GM23338 (cell line): ENCODE measurements around the gene VSIG4. TPM values are rescaled to one million over a fixed set of nuclear protein-coding genes. Genes with fewer than 3 reads are reported as not detected.

Source experiments
- ATAC-seq: fragments of 200-7000 bp; cut with Tn5 transposase; 3 replicates; pipeline ENCODE4 v1.9.1; 2020
- DNase-seq: peaks from one replicate; pipeline ENCODE4 v3.0.0-alpha.2; 2015; ENCODE audit warnings: low spot score
- H2AFZ ChIP-seq: fragments of 200-600 bp; sonication (generic); 2 replicates; pipeline ENCODE4 v1.8.0; 2016; ENCODE audit warnings: antibody characterized with exemption, mild to moderate bottlenecking, moderate library complexity
- H3F3A ChIP-seq: fragments of 200-600 bp; sonication (generic); replicated peaks from 2 replicates; pipeline ENCODE4 v1.8.0; 2017; ENCODE audit warnings: antibody characterized with exemption, mixed run types, low read depth
- H3K27ac ChIP-seq: fragments of 200-600 bp; sonication (generic); 2 replicates; pipeline ENCODE4 v1.6.1; 2016; ENCODE audit warnings: low read depth
- H3K27me3 ChIP-seq: fragments of 200-600 bp; sonication (generic); 2 replicates; pipeline ENCODE4 v1.8.0; 2016; ENCODE audit warnings: mild to moderate bottlenecking, mixed run types, moderate library complexity; ENCODE audit not compliant: insufficient read depth
- H3K36me3 ChIP-seq: fragments of 200-600 bp; sonication (generic); 2 replicates; pipeline ENCODE4 v1.8.0; 2016; ENCODE audit warnings: mild to moderate bottlenecking; ENCODE audit not compliant: insufficient read depth
- H3K4me1 ChIP-seq: fragments of 200-600 bp; sonication (generic); 2 replicates; pipeline ENCODE4 v1.8.0; 2016; ENCODE audit warnings: mild to moderate bottlenecking, moderate library complexity; ENCODE audit not compliant: insufficient read depth
- H3K4me2 ChIP-seq: fragments of 200-600 bp; sonication (generic); 2 replicates; pipeline ENCODE4 v1.7.1; 2017; ENCODE audit warnings: mixed run types
- H3K4me3 ChIP-seq: fragments of 200-600 bp; sonication (generic); 2 replicates; pipeline ENCODE4 v1.6.1; 2016; ENCODE audit warnings: mixed run types
- H3K79me2 ChIP-seq: fragments of 200-600 bp; sonication (generic); replicated peaks from 2 replicates; pipeline ENCODE4 v1.8.0; 2017; ENCODE audit warnings: mild to moderate bottlenecking; ENCODE audit not compliant: insufficient read depth
- H3K9me2 ChIP-seq: fragments of 200-600 bp; sonication (generic); 2 replicates; pipeline ENCODE4 v1.8.0; 2017; ENCODE audit not compliant: insufficient read depth
- H4K20me1 ChIP-seq: fragments of 200-600 bp; sonication (generic); replicated peaks from 2 replicates; pipeline ENCODE4 v1.8.0; 2017; ENCODE audit warnings: mild to moderate bottlenecking; ENCODE audit not compliant: insufficient read depth
- H3K27ac Mint-ChIP-seq: 2 replicates; pipeline ENCODE4 v1.8.0; 2020; ENCODE audit warnings: inconsistent platforms, mild to moderate bottlenecking, moderate library complexity, mixed read lengths
- H3K27me3 Mint-ChIP-seq: 3 replicates; pipeline ENCODE4 v1.8.0; 2022; ENCODE audit warnings: low read depth, mild to moderate bottlenecking, moderate library complexity, mixed read lengths, inconsistent platforms; ENCODE audit not compliant: insufficient read depth, poor library complexity
- H3K36me3 Mint-ChIP-seq: 3 replicates; pipeline ENCODE4 v1.8.0; 2021; ENCODE audit warnings: low read depth, mild to moderate bottlenecking, inconsistent platforms, moderate library complexity, mixed read lengths
- H3K4me1 Mint-ChIP-seq: 3 replicates; pipeline ENCODE4 v1.8.0; 2020; ENCODE audit warnings: mild to moderate bottlenecking, inconsistent platforms, mixed read lengths
- H3K4me3 Mint-ChIP-seq: 3 replicates; pipeline ENCODE4 v1.8.0; 2021; ENCODE audit warnings: moderate library complexity, mild to moderate bottlenecking, inconsistent platforms, mixed read lengths
- H3K9me3 Mint-ChIP-seq: 3 replicates; pipeline ENCODE4 v1.8.0; 2020; ENCODE audit warnings: moderate library complexity, mild to moderate bottlenecking, inconsistent platforms, mixed read lengths
- CREB1 ChIP-seq: fragments of 250-450 bp; sonication (Bioruptor Pico); IDR thresholded peaks from 2 replicates; pipeline ENCODE4 v1.5.0; 2020; ENCODE audit warnings: low read depth, mild to moderate bottlenecking, moderate library complexity
- EZH2 ChIP-seq: fragments of 200-600 bp; sonication (generic); IDR thresholded peaks from one replicate; pipeline ENCODE4 v1.8.0; 2017; ENCODE audit warnings: antibody characterized with exemption, mild to moderate bottlenecking, low read depth; ENCODE audit not compliant: unreplicated experiment
- EZH2phosphoT487 ChIP-seq: fragments of 200-600 bp; sonication (generic); IDR thresholded peaks from one replicate; pipeline ENCODE4 v1.8.1; 2018; ENCODE audit warnings: antibody characterized with exemption; ENCODE audit not compliant: unreplicated experiment
- JUNB ChIP-seq: IDR thresholded peaks from one replicate; pipeline ENCODE4 v1.6.1; 2016; ENCODE audit warnings: antibody characterized with exemption; ENCODE audit not compliant: unreplicated experiment
- NANOG ChIP-seq: IDR thresholded peaks from 2 replicates; pipeline ENCODE4 v1.6.1; 2016; ENCODE audit warnings: antibody characterized with exemption, borderline replicate concordance
- POLR2AphosphoS5 ChIP-seq: IDR thresholded peaks from 2 replicates; pipeline ENCODE4 v1.6.1; 2016; ENCODE audit warnings: antibody characterized with exemption, low read depth
- STAT1 ChIP-seq: IDR thresholded peaks from one replicate; pipeline ENCODE4 v1.6.1; 2016; ENCODE audit warnings: antibody characterized with exemption; ENCODE audit not compliant: unreplicated experiment
- ZNF114 ChIP-seq: fragments of 250-450 bp; sonication (Bioruptor Pico); IDR thresholded peaks from 2 replicates; pipeline ENCODE4 v1.5.0; 2020; ENCODE audit warnings: mild to moderate bottlenecking, moderate library complexity
- ZNF331 ChIP-seq: fragments of 250-450 bp; sonication (Bioruptor Pico); IDR thresholded peaks from 2 replicates; pipeline ENCODE4 v1.5.0; 2020; ENCODE audit warnings: low read depth, mild to moderate bottlenecking, moderate library complexity
- polyA plus RNA-seq: library from polyadenylated mRNA; unstranded; fragments of >200 nt; fragmentation: Nextera tagmentation; extraction: Ambion mirVana; gene quantifications from 2 replicates; pipeline ENCODE4 v1.2.1, GENCODE V29; 2016
- total RNA-seq: library from RNA; depleted of rRNA; stranded (reverse); fragments of >200 nt; shearing (Covaris generic); gene quantifications from 2 replicates; pipeline ENCODE4 v1.2.3, GENCODE V29; 2014
- TF ChIP-seq, protein P1 (sequence below): IDR thresholded peaks from one replicate; pipeline ENCODE4 v1.6.1; 2018; ENCODE audit warnings: antibody characterized with exemption; ENCODE audit not compliant: unreplicated experiment
- TF ChIP-seq, protein P2 (sequence below), 2 experiments: fragments of 200-600 bp in 1 of 2; sonication (generic) in 1 of 2; conservative IDR thresholded peaks; 2 replicates each; pipeline versions ENCODE4 v1.5.1 to v1.6.1; 2016 to 2017; ENCODE audit warnings: antibody characterized with exemption in 2 of 2, low read depth in 2 of 2, mild to moderate bottlenecking in 2 of 2, moderate library complexity in 1 of 2
- TF ChIP-seq, protein P3 (sequence below): IDR thresholded peaks from 2 replicates; pipeline ENCODE4 v1.6.1; 2016; ENCODE audit warnings: antibody characterized with exemption

VSIG4 gene
- total and polyA plus RNA-seq, 2 experiments from 2014 or later = not detected

DNA sequence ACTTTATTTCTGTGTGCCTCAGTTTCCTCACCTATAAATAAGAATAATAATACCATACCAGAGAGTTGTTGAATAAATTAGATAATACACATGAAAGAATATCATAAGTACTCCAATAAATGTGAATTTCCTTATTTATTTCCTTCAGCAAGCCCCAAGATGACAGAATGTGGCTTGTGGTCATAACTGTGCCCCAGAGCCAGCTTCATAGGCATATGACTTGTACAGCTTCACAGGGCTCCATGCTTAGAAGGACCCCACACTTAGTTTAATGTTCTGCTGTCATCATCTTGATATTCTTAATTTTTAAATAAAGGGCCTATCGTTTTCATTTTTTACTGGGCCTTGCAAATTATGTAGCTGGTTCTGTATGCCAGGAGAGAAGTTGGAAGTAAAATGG lies 25.3 kb downstream of the VSIG4 start (continued):
- TF ChIP-seq, protein P1, sequence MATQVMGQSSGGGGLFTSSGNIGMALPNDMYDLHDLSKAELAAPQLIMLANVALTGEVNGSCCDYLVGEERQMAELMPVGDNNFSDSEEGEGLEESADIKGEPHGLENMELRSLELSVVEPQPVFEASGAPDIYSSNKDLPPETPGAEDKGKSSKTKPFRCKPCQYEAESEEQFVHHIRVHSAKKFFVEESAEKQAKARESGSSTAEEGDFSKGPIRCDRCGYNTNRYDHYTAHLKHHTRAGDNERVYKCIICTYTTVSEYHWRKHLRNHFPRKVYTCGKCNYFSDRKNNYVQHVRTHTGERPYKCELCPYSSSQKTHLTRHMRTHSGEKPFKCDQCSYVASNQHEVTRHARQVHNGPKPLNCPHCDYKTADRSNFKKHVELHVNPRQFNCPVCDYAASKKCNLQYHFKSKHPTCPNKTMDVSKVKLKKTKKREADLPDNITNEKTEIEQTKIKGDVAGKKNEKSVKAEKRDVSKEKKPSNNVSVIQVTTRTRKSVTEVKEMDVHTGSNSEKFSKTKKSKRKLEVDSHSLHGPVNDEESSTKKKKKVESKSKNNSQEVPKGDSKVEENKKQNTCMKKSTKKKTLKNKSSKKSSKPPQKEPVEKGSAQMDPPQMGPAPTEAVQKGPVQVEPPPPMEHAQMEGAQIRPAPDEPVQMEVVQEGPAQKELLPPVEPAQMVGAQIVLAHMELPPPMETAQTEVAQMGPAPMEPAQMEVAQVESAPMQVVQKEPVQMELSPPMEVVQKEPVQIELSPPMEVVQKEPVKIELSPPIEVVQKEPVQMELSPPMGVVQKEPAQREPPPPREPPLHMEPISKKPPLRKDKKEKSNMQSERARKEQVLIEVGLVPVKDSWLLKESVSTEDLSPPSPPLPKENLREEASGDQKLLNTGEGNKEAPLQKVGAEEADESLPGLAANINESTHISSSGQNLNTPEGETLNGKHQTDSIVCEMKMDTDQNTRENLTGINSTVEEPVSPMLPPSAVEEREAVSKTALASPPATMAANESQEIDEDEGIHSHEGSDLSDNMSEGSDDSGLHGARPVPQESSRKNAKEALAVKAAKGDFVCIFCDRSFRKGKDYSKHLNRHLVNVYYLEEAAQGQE = no peak
- TF ChIP-seq EZH2phosphoT487 = no peak

DNA sequence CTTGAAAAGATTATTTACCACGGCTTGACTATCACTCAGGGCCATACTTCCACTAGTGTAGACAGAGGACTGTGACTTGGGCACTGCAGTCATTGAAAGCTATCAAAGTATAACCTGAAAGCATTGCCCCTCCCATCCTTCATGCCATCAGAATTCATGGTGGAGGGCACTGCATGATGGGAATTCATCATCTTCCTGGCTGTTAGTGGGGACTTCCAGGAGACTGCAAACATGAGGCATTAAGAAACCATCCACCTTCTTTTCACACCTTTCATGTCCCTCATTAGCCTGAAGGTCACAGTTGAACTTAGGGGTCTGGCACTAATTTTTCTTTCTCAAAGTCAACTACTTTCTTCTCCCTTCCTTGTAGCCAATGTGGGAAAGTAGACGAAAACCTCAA lies 25.8 kb downstream of the VSIG4 start:
- Histone ChIP-seq H3K79me2 (no peaks in the 10 kb centered on the region), H2AFZ (no peak overlapping the region), H3K4me2 (no peak overlapping the region), H3K27me3 (no peaks in the 10 kb centered on the region), H3F3A (no peaks in the 10 kb centered on the region), H4K20me1 (no peaks in the 10 kb centered on the region), H3K4me3 (no peak overlapping the region), H3K36me3 (no peaks in the 10 kb centered on the region), H3K27ac (no peak overlapping the region), H3K4me1 (no peaks in the 10 kb centered on the region), H3K9me2 (no peaks in the 10 kb centered on the region)
- Mint-ChIP-seq H3K36me3 (no peaks in the 10 kb centered on the region), H3K27me3 (peaks cover 2% of the 10 kb centered on the region), H3K27ac (no peak overlapping the region), H3K4me1 (peaks cover 5% of the 10 kb centered on the region; the same call in 1 of the 3 replicates), H3K4me3 (no peak overlapping the region), H3K9me3 (no peaks in the 10 kb centered on the region)
- DNase-seq (no peak), ATAC-seq (no peak)
- TF ChIP-seq ZNF114 (CRISPR knock-in tag) = no peak
- TF ChIP-seq EZH2phosphoT487 = no peak
- TF ChIP-seq EZH2 = no peak
- TF ChIP-seq JUNB = no peak
- TF ChIP-seq CREB1 = no peak
- no peak for TF ChIP-seq STAT1
- TF ChIP-seq NANOG = no peak
- TF ChIP-seq POLR2AphosphoS5 = no peak
- TF ChIP-seq ZNF331 (CRISPR knock-in tag) = no peak
- TF ChIP-seq, protein P2, sequence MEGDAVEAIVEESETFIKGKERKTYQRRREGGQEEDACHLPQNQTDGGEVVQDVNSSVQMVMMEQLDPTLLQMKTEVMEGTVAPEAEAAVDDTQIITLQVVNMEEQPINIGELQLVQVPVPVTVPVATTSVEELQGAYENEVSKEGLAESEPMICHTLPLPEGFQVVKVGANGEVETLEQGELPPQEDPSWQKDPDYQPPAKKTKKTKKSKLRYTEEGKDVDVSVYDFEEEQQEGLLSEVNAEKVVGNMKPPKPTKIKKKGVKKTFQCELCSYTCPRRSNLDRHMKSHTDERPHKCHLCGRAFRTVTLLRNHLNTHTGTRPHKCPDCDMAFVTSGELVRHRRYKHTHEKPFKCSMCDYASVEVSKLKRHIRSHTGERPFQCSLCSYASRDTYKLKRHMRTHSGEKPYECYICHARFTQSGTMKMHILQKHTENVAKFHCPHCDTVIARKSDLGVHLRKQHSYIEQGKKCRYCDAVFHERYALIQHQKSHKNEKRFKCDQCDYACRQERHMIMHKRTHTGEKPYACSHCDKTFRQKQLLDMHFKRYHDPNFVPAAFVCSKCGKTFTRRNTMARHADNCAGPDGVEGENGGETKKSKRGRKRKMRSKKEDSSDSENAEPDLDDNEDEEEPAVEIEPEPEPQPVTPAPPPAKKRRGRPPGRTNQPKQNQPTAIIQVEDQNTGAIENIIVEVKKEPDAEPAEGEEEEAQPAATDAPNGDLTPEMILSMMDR (conservative IDR thresholded peaks at IDR 0.05; ENCODE audit: low read depth in 2 of 2) = no peak
- TF ChIP-seq, protein P1 = no peak
- TF ChIP-seq, protein P3, sequence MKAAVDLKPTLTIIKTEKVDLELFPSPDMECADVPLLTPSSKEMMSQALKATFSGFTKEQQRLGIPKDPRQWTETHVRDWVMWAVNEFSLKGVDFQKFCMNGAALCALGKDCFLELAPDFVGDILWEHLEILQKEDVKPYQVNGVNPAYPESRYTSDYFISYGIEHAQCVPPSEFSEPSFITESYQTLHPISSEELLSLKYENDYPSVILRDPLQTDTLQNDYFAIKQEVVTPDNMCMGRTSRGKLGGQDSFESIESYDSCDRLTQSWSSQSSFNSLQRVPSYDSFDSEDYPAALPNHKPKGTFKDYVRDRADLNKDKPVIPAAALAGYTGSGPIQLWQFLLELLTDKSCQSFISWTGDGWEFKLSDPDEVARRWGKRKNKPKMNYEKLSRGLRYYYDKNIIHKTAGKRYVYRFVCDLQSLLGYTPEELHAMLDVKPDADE = no peak
